ENCODE results near the gene CIAO2A.

Gene CIAO2A

GRCh38 chr15:64045101-64045435 lies 48.6 kb downstream of the CIAO2A start:
- H3K27ac ChIP-seq, result no peak overlapping the region
- no peak for TF ChIP-seq CTCF (conservative IDR thresholded peaks at IDR 0.05)

- TF ChIP-seq CTCF (conservative IDR thresholded peaks at IDR 0.05), result no peak
- no peak overlapping the region for H3K27ac ChIP-seq
Measured at GRCh38 chr15:64044300-64045100, 49.1 kb downstream of the CIAO2A start.

- no peak overlapping the region for H3K27ac ChIP-seq
- TF ChIP-seq CTCF (conservative IDR thresholded peaks at IDR 0.05), result no peak
Measured at GRCh38 chr15:64038878-64039610, 54.6 kb downstream of the CIAO2A start.

GRCh38 chr15:64037966-64038365 lies 55.7 kb downstream of the CIAO2A start:
- no peak for TF ChIP-seq CTCF (conservative IDR thresholded peaks at IDR 0.05)
- H3K27ac ChIP-seq, result no peak overlapping the region

- H3K27ac ChIP-seq, result no peak overlapping the region
- no peak for TF ChIP-seq CTCF (conservative IDR thresholded peaks at IDR 0.05)
Measured at GRCh38 chr15:64037116-64037515, 56.5 kb downstream of the CIAO2A start.

GRCh38 chr15:64035525-64035924 lies 58.1 kb downstream of the CIAO2A start:
- no peak for TF ChIP-seq CTCF (conservative IDR thresholded peaks at IDR 0.05)
- H3K27ac ChIP-seq, result no peak overlapping the region

- H3K27ac ChIP-seq, result no peak overlapping the region
- TF ChIP-seq CTCF (conservative IDR thresholded peaks at IDR 0.05), result no peak
Measured at GRCh38 chr15:64034519-64034918, 59.1 kb downstream of the CIAO2A start.

Measured in VCaP (cell line).